ENCODE results near the gene PRLR.
"Not testable (repeated sequence)": the region's sequence is repeated elsewhere in the genome, so short reads cannot be mapped to it uniquely, and the experiment has no call there.

Gene PRLR

DNA sequence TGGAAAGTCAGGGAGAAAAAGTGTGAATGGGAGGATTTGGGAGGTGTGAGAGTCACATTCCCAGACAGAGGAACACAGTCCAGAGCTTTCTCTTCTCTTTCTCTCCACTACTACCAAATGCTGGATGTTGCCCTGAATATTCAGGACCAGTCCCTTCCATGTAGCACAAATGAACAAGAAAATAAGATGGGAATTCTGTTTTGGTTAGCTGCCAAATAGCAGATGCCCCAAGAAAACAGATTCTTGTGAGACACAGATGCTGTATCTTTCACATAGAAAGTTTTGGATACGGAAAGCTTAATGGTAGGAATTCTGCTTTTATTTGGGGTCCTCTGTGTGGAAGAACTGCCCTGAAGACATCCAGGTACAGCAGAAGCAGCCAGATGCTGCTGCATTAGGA is 37.8 kb downstream of the PRLR start:
- no peaks in the 10 kb centered on the region for H3K9me3 ChIP-seq (replicated peaks; ENCODE audit: insufficient read depth, low read length)
- H3K9ac ChIP-seq (ENCODE audit: low read length), result no peak overlapping the region
- TF ChIP-seq, protein P1, sequence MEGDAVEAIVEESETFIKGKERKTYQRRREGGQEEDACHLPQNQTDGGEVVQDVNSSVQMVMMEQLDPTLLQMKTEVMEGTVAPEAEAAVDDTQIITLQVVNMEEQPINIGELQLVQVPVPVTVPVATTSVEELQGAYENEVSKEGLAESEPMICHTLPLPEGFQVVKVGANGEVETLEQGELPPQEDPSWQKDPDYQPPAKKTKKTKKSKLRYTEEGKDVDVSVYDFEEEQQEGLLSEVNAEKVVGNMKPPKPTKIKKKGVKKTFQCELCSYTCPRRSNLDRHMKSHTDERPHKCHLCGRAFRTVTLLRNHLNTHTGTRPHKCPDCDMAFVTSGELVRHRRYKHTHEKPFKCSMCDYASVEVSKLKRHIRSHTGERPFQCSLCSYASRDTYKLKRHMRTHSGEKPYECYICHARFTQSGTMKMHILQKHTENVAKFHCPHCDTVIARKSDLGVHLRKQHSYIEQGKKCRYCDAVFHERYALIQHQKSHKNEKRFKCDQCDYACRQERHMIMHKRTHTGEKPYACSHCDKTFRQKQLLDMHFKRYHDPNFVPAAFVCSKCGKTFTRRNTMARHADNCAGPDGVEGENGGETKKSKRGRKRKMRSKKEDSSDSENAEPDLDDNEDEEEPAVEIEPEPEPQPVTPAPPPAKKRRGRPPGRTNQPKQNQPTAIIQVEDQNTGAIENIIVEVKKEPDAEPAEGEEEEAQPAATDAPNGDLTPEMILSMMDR (IDR thresholded peaks at IDR 0.05; ENCODE audit: low read length), result no peak
- TF ChIP-seq EZH2 (optimal IDR thresholded peaks at IDR 0.05; ENCODE audit: low read depth, low read length) (no peak), EZH2phosphoT487 (IDR thresholded peaks at IDR 0.05; ENCODE audit: low read length) (no peak)
- no peaks in the 10 kb centered on the region for H3K9me2 ChIP-seq (replicated peaks; ENCODE audit: insufficient read depth, low read length)
- no peaks in the 10 kb centered on the region for H3K36me3 ChIP-seq (replicated peaks; ENCODE audit: insufficient read depth, low read length)
- H3K27me3 ChIP-seq (replicated peaks; ENCODE audit: insufficient read depth, low read length), result no peaks in the 10 kb centered on the region
- H2AFZ ChIP-seq (ENCODE audit: low read length), result no peak overlapping the region
- H3K4me3 ChIP-seq (ENCODE audit: low read length), result no peak overlapping the region
- no peak overlapping the region for H3K4me2 ChIP-seq (ENCODE audit: low read depth, low read length)
- H3K27ac ChIP-seq (ENCODE audit: low read length), result no peak overlapping the region
- DNase-seq, result no peak
- no peaks in the 10 kb centered on the region for H4K20me1 ChIP-seq (ENCODE audit: insufficient read depth, low read length)
- H3K4me1 ChIP-seq (ENCODE audit: low read length), result peaks cover 7% of the 10 kb centered on the region; the same call in 1 of the 2 replicates
- H3F3A ChIP-seq (ENCODE audit: insufficient read depth, low read length), result no peaks in the 10 kb centered on the region; the same call in 1 of the 2 replicates
- H3K79me2 ChIP-seq (ENCODE audit: low read length), result no peaks in the 10 kb centered on the region

DNA sequence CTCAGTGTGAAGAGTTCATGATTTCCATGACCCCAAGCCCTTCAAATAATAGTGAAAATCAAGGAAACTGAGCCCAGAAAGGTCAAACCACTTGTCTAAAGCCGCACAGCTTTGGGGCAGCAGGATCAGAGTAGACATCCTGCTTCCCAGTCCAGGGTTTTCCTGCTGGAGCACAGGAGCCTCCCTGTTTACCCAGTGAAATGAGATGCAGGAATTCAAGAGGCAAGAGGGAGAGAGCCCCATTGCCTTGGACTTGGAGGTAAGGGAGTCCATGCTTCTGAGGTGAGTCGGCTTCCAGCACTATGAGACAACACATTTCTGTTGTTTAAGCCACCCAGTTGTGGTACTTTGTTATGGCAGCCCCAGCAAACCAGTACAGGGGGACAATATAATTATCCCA is 40.5 kb downstream of the PRLR start:
- H3K9ac ChIP-seq (ENCODE audit: low read length); H2AFZ ChIP-seq (ENCODE audit: low read length); H3K4me3 ChIP-seq (ENCODE audit: low read length); DNase-seq; H4K20me1 ChIP-seq (ENCODE audit: insufficient read depth, low read length); H3K4me1 ChIP-seq (ENCODE audit: low read length); H3K9me2 ChIP-seq (replicated peaks; ENCODE audit: insufficient read depth, low read length); H3K4me2 ChIP-seq (ENCODE audit: low read depth, low read length); H3F3A ChIP-seq (ENCODE audit: insufficient read depth, low read length); H3K27ac ChIP-seq (ENCODE audit: low read length); H3K36me3 ChIP-seq (replicated peaks; ENCODE audit: insufficient read depth, low read length); H3K27me3 ChIP-seq (replicated peaks; ENCODE audit: insufficient read depth, low read length); H3K79me2 ChIP-seq (ENCODE audit: low read length); H3K9me3 ChIP-seq (replicated peaks; ENCODE audit: insufficient read depth, low read length): not testable (repeated sequence)

DNA sequence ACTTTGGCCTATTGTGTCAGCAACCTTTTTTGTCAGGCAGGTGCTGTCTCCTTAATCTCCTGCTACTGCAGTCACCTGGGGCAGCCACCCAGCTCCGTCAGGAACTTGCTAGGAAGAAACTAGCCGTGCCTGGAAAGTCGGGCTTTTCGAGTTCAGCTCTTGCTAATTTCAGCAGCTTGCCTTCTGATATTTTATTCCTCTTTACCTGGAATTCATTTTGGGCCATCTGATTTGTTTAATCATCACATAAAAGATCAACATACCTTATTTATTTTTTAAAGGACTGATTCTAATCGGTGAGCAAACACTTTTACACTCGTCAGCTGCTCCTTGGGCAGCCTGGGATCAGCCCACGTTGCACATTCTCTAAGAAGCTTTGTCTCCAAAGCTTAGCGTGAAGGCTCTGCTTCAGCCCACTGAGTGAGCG is 42.2 kb downstream of the PRLR start:
- H3K9me3 ChIP-seq (replicated peaks; ENCODE audit: insufficient read depth, low read length), result no peaks in the 10 kb centered on the region
- H3K4me2 ChIP-seq (ENCODE audit: low read depth, low read length), result no peak overlapping the region
- H3K36me3 ChIP-seq (replicated peaks; ENCODE audit: insufficient read depth, low read length), result no peaks in the 10 kb centered on the region
- no peaks in the 10 kb centered on the region for H3K9me2 ChIP-seq (replicated peaks; ENCODE audit: insufficient read depth, low read length)
- H4K20me1 ChIP-seq (ENCODE audit: insufficient read depth, low read length), result no peaks in the 10 kb centered on the region
- H3K79me2 ChIP-seq (ENCODE audit: low read length), result no peaks in the 10 kb centered on the region
- DNase-seq, result no peak
- TF ChIP-seq EZH2 (optimal IDR thresholded peaks at IDR 0.05; ENCODE audit: low read depth, low read length) (no peak), EZH2phosphoT487 (IDR thresholded peaks at IDR 0.05; ENCODE audit: low read length) (no peak)
- TF ChIP-seq, protein P1 (IDR thresholded peaks at IDR 0.05; ENCODE audit: low read length), result no peak
- no peaks in the 10 kb centered on the region for H3K27me3 ChIP-seq (replicated peaks; ENCODE audit: insufficient read depth, low read length)
- H3K9ac ChIP-seq (ENCODE audit: low read length), result no peak overlapping the region
- no peaks in the 10 kb centered on the region for H3K4me1 ChIP-seq (ENCODE audit: low read length)
- no peak overlapping the region for H2AFZ ChIP-seq (ENCODE audit: low read length)
- H3K4me3 ChIP-seq (ENCODE audit: low read length), result no peak overlapping the region
- H3K27ac ChIP-seq (ENCODE audit: low read length), result no peak overlapping the region
- H3F3A ChIP-seq (ENCODE audit: insufficient read depth, low read length), result no peaks in the 10 kb centered on the region

DNA sequence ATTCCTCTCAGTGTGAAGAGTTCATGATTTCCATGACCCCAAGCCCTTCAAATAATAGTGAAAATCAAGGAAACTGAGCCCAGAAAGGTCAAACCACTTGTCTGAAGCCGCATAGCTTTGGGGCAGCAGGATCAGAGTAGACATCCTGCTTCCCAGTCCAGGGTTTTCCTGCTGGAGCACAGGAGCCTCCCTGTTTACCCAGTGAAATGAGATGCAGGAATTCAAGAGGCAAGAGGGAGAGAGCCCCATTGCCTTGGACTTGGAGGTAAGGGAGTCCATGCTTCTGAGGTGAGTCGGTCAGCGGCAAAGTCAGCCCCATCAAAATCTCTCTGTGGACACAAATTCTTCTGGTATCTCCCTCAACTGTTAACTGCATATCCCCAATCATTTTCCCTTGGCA is 42.7 kb downstream of the PRLR start:
- not testable (repeated sequence) for H4K20me1 ChIP-seq (ENCODE audit: insufficient read depth, low read length); H3K27me3 ChIP-seq (replicated peaks; ENCODE audit: insufficient read depth, low read length); H3K9me3 ChIP-seq (replicated peaks; ENCODE audit: insufficient read depth, low read length); H3K27ac ChIP-seq (ENCODE audit: low read length); H3F3A ChIP-seq (ENCODE audit: insufficient read depth, low read length); H3K79me2 ChIP-seq (ENCODE audit: low read length); H3K9me2 ChIP-seq (replicated peaks; ENCODE audit: insufficient read depth, low read length); H3K4me3 ChIP-seq (ENCODE audit: low read length); H2AFZ ChIP-seq (ENCODE audit: low read length); H3K4me1 ChIP-seq (ENCODE audit: low read length); H3K36me3 ChIP-seq (replicated peaks; ENCODE audit: insufficient read depth, low read length); DNase-seq; H3K4me2 ChIP-seq (ENCODE audit: low read depth, low read length); H3K9ac ChIP-seq (ENCODE audit: low read length)

Measured in MM.1S (cell line).